Measurements from ENCODE around the gene CNBD2.
A peak's percentile ranks its signal among the peaks of the same experiment; 100 is the strongest.
"Not testable (repeated sequence)": the region's sequence is repeated elsewhere in the genome, so short reads cannot be mapped to it uniquely, and the experiment has no call there.

Gene CNBD2

GRCh38 chr20:36053863-36054518 is 85.6 kb downstream of the CNBD2 start:
- not testable (repeated sequence) for FAIRE-seq; DNase-seq (ENCODE audit: insufficient read length, low spot score)

GRCh38 chr20:36055145-36055544 is 86.8 kb downstream of the CNBD2 start:
- FAIRE-seq (no peak), DNase-seq (ENCODE audit: insufficient read length, low spot score) (no peak)

GRCh38 chr20:36060676-36061075 is 92.3 kb downstream of the CNBD2 start:
- DNase-seq (ENCODE audit: insufficient read length, low spot score) (no peak), FAIRE-seq (no peak)

- FAIRE-seq: no peak
- no peak for DNase-seq (ENCODE audit: insufficient read length, low spot score)
Observed at GRCh38 chr20:36061754-36062153, 93.4 kb downstream of the CNBD2 start.

GRCh38 chr20:36062799-36063198 is 94.4 kb downstream of the CNBD2 start:
- peak; percentile 43 for DNase-seq (ENCODE audit: insufficient read length, low spot score)
- FAIRE-seq: no peak

GRCh38 chr20:36063916-36064657 is 95.7 kb downstream of the CNBD2 start:
- no peak for FAIRE-seq
- no peak for DNase-seq (ENCODE audit: insufficient read length, low spot score)

GRCh38 chr20:36064658-36065426 is 96.5 kb downstream of the CNBD2 start:
- FAIRE-seq (peak; percentile 95), DNase-seq (ENCODE audit: insufficient read length, low spot score) (peak; percentile 93)

GRCh38 chr20:36065427-36065998 is 97.1 kb downstream of the CNBD2 start:
- no peak for DNase-seq (ENCODE audit: insufficient read length, low spot score)
- FAIRE-seq: no peak

GRCh38 chr20:36066777-36067176 is 98.4 kb downstream of the CNBD2 start:
- DNase-seq (ENCODE audit: insufficient read length, low spot score): no peak
- no peak for FAIRE-seq

GRCh38 chr20:36068526-36068925 is 100.1 kb downstream of the CNBD2 start:
- not testable (repeated sequence) for DNase-seq (ENCODE audit: insufficient read length, low spot score); FAIRE-seq

- DNase-seq (ENCODE audit: insufficient read length, low spot score) (no peak), FAIRE-seq (no peak)
Observed at GRCh38 chr20:36070451-36070850, 102.1 kb downstream of the CNBD2 start.

- DNase-seq (ENCODE audit: insufficient read length, low spot score) (no peak), FAIRE-seq (no peak)
Observed at GRCh38 chr20:36071848-36072247, 103.5 kb downstream of the CNBD2 start.

GRCh38 chr20:36074983-36075382 is 106.6 kb downstream of the CNBD2 start:
- no peak for DNase-seq (ENCODE audit: insufficient read length, low spot score)
- no peak for FAIRE-seq

GRCh38 chr20:36077762-36078161 is 109.4 kb downstream of the CNBD2 start:
- not testable (repeated sequence) for FAIRE-seq; DNase-seq (ENCODE audit: insufficient read length, low spot score)

GRCh38 chr20:36079486-36079885 is 111.1 kb downstream of the CNBD2 start:
- no peak for FAIRE-seq
- no peak for DNase-seq (ENCODE audit: insufficient read length, low spot score)

GRCh38 chr20:36079984-36080383 is 111.6 kb downstream of the CNBD2 start:
- DNase-seq (ENCODE audit: insufficient read length, low spot score); FAIRE-seq: not testable (repeated sequence)
